ENCODE measurements around the gene PBLD.
"Not testable (repeated sequence)": the region's sequence is repeated elsewhere in the genome, so short reads cannot be mapped to it uniquely, and the experiment has no call there.

The PBLD gene

GRCh38 chr10:68330852-68331454 lies 1.8 kb downstream of the PBLD start:
- DNase-seq = peak; percentile 56

- DNase-seq = no peak
Measured at GRCh38 chr10:68329506-68329861, 3.2 kb downstream of the PBLD start.

DNA sequence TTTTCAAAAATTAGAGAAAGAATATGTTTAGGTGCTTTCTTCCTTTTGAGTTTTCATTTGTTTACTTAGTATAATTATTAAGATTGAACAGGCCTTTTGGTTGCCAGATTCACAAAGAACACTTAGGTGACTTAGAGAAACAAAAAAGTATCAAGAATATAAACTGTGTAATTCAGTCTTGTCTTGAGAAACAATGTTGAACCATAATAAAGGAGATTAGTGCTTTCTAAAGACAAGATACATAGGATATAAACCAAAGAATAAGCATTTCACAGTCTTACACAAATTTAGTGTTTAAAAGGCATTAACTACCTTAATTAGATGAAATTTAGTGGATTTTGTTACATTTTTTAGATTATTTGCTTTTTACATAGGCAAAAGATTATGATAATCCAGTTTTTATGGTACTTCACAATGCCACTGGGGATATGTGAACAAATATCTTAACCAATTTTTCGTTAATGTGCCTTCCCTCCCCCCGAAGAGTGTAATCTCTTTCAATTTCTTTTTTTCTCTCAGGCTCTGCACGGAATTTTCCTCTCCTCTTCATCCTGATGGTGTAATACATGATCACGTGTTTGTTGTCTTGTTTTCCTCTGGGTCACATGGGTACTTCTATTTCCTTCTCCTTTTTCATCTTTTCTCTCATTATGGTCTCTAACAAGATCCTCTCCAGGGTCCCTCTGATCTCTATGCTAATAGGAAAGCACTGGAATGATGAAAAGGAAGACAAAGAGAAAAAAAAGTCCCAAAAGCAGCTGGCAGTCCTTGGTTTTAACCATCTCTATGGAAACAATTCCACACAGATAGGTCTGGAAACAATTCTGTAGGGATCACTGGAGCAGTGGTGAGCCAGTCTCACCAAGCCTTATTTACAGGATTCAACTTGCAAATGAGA lies 4.6 kb downstream of the PBLD start:
- peak; percentile 68 for DNase-seq

GRCh38 chr10:68324396-68324795 lies 8.3 kb downstream of the PBLD start:
- not testable (repeated sequence) for DNase-seq

- DNase-seq = no peak
Measured at GRCh38 chr10:68318331-68319059, 14.2 kb downstream of the PBLD start.

DNA sequence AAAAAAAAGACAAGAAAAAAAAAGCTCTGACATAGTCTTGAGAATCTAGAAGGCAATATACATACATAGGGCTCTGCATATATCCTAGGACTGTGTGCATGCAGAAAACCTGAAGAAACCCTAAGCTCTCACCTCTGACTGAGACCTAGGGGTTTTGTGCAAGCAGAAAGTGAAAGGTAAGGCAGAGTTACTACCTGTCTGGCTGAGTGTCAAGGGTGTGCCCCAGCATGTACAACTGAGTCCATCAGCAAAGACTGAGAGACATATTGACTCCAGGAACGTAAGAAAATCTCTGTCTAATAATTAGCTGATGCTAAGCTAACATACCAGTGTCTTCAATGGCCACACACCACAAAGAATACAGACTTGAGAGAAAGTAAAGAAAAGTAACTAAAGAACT lies 17.1 kb downstream of the PBLD start:
- DNase-seq = no peak

- not testable (repeated sequence) for DNase-seq
Measured at GRCh38 chr10:68314930-68315329, 17.8 kb downstream of the PBLD start.

- no peak for DNase-seq
Measured at GRCh38 chr10:68310531-68310930, 22.2 kb downstream of the PBLD start.

GRCh38 chr10:68305854-68306253 lies 26.9 kb downstream of the PBLD start:
- no peak for DNase-seq

DNA sequence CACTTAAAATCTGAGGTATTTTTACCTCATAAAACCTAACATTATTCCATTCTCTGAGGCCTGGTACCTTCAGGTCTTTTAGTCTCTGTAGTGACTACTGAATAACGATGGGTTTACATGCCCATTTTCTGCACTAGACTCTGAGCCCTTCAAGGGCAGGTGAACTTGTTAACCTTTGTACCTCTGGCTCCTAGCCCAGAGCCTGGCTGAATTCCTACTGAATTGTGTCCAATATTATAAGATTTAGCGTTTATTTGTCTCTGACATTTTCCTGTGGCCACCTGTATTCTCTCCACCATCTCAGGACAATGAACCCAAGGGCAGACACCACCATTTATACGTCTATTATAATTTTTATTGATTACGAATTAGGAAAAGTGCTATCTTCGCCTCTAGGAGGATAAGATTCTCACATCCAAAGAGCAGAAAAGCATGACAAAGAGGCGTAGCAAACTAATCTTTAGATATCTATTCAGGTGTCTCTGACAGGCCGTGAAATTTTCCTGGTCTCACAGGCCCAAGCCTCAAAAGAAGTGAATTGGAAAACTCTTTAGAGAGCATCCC lies 28.8 kb downstream of the PBLD start:
- no peak for DNase-seq

DNA sequence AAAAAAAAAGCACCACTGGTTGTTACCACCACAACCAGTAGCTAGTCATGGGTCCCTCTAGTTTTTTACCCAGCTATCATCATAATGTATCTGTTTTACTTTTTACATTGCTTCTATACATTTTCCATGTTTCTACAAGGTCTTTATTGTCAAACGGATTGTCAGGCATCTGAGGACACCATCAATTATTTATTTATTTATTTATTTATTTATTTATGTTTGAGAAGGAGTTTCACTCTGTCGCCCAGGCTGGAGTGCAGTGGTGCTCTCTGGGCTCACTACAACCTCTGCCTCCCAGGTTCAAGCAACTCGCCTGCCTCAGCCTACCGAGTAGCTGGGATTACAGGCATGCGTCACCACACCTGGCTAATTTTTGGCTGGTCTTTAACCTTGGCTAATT lies 29.9 kb downstream of the PBLD start:
- DNase-seq = no peak

DNA sequence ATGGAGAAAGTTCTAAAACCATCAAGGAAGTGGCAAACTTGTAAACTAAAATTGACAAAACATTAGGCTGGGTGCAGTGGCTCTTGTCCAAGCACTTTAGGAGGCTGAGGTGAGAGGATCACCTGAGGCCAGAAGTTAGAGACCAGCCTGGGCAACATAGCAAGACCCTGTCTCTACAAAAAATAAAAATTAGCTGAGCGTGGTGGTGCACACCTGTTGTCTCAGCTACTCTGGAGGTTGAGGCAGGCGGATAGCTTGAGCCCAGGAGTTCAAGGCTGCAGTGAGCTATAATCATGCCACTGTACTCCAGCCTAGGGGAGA lies 30.3 kb downstream of the PBLD start:
- DNase-seq = no peak

- peak; percentile 56 for DNase-seq
Measured at GRCh38 chr10:68301790-68302502, 30.8 kb downstream of the PBLD start.

DNA sequence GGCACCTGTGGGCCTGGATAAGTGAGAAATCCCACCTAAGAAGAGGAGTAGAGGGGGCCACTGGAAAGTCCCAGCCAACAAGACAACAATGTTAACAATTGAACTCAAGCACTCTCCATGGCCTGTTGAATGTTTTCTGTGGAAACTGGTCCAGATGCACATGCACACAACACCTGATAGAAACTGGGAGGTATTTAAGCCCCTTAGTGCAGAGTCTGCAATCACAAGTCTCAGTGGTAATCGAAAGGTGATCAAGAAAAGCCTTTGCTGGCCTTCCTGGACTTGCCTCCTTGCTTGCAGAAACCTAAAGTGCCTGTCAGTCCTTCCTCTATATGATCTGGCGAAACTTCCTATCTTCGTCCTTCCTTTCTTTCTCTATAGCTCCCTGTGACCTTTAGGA lies 31.4 kb downstream of the PBLD start:
- DNase-seq = no peak

GRCh38 chr10:68296843-68297663 lies 35.7 kb downstream of the PBLD start:
- no peak for DNase-seq

GRCh38 chr10:68290736-68291135 lies 42.0 kb downstream of the PBLD start:
- DNase-seq = no peak

- DNase-seq = no peak
Measured at GRCh38 chr10:68288717-68289116, 44.0 kb downstream of the PBLD start.

GRCh38 chr10:68284062-68285001 lies 48.4 kb downstream of the PBLD start:
- DNase-seq = no peak

DNA sequence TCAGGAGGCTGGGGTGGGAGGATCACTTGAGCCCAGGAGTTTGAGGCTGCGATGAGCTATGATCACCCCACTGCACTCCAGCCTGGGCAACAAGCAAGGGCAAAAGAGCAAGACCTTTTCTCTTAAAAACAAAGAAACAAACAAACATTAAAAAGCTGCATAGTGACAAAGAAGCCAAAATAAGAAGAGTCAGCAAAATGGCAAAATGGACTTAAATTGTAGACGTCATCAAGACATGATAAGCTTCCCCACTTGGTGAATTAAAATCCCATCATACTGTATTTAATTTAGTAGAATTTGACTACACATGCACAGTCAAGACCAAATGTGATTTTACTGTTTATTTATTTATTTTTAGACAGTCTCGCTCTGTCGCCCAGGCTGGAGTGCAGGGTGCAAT lies 52.0 kb downstream of the PBLD start:
- DNase-seq = no peak

- not testable (repeated sequence) for DNase-seq
Measured at GRCh38 chr10:68278906-68279753, 53.6 kb downstream of the PBLD start.
